HCT116 (cell line): ENCODE data around the gene PDE8A.

Experiments
- EZH2phosphoT487 ChIP-seq: fragments of 200-600 bp; IDR thresholded peaks from 2 replicates; pipeline ENCODE4 v1.6.1; 2018; ENCODE audit warnings: antibody characterized with exemption, borderline replicate concordance
- FOSL1 ChIP-seq: IDR thresholded peaks from 2 replicates; pipeline ENCODE4 v1.6.1; 2012; ENCODE audit warnings: low read depth
- POLR2A ChIP-seq: IDR thresholded peaks from 2 replicates; pipeline ENCODE4 v1.7.0; 2011; ENCODE audit warnings: borderline replicate concordance; ENCODE audit not compliant: insufficient read depth, insufficient read length; ENCODE audit errors: extremely low read depth
- POLR2AphosphoS5 ChIP-seq: IDR thresholded peaks from 2 replicates; pipeline ENCODE4 v1.6.1; 2011; ENCODE audit warnings: mild to moderate bottlenecking, low read depth, low read length, moderate library complexity
- RAD21 ChIP-seq: IDR thresholded peaks from 2 replicates; pipeline ENCODE4 v1.6.1; 2012; ENCODE audit warnings: low read depth, mild to moderate bottlenecking
- SIN3A ChIP-seq: IDR thresholded peaks from 2 replicates; pipeline ENCODE4 v1.6.1; 2012; ENCODE audit warnings: low read depth
- YY1 ChIP-seq: IDR thresholded peaks from 2 replicates; pipeline ENCODE4 v1.6.1; 2011; ENCODE audit warnings: low read length, low read depth, moderate library complexity, mild to moderate bottlenecking; ENCODE audit not compliant: insufficient replicate concordance; ENCODE audit errors: extremely low read depth
- ZNF274 ChIP-seq: fragments of 200-500 bp; sonication (Bioruptor generic); IDR thresholded peaks from 2 replicates; pipeline ENCODE4 v1.6.1; 2014; ENCODE audit warnings: mild to moderate bottlenecking, low read depth, low read length, inconsistent platforms
- TF ChIP-seq, protein P1 (sequence below): IDR thresholded peaks from 2 replicates; pipeline ENCODE4 v1.6.1; 2012
- TF ChIP-seq, protein P2 (sequence below), 3 experiments: fragments of 200-600 bp in 1 of 3; sonication (generic) in 1 of 3; IDR thresholded peaks in 2 of 3; conservative IDR thresholded peaks in 1 of 3; 2 replicates each; pipeline ENCODE4 v1.5.1; 2012 to 2017; ENCODE audit warnings: low read depth in 2 of 3, low read length in 2 of 3, antibody characterized with exemption in 1 of 3, borderline replicate concordance in 1 of 3, control low read depth in 1 of 3, mild to moderate bottlenecking in 1 of 3, mixed read lengths in 1 of 3, mixed run types in 1 of 3, moderate library complexity in 1 of 3; ENCODE audit not compliant: insufficient read depth in 1 of 3
- TF ChIP-seq, protein P3 (sequence below): IDR thresholded peaks from 2 replicates; pipeline ENCODE4 v1.6.1; 2011; ENCODE audit warnings: mild to moderate bottlenecking, low read length, moderate library complexity; ENCODE audit not compliant: insufficient replicate concordance; ENCODE audit errors: extremely low read depth

DNA sequence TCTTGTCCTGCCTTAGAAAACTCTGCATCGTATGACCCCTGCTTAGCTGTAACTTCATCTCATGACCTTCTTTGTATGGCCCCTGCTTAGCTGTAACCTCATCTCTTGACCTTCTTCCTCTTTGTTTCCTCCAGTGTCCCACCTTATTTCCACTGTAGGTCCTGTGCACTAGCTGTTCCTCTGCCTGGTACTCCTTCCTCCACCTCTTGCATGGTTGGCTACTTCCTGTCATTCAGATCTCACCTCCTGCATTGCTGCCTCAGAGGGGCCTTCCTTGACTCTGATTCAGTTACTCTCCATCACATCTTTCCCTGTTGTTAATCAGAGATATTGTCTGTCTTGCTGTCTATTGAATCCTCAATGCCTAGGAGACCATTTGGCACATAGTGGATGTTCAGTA is 63.2 kb downstream of the PDE8A start:
- TF ChIP-seq EZH2phosphoT487, result no peak
- TF ChIP-seq, protein P1, sequence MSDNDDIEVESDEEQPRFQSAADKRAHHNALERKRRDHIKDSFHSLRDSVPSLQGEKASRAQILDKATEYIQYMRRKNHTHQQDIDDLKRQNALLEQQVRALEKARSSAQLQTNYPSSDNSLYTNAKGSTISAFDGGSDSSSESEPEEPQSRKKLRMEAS, result no peak
- TF ChIP-seq RAD21, result no peak
- no peak for TF ChIP-seq POLR2AphosphoS5
- TF ChIP-seq, protein P2, sequence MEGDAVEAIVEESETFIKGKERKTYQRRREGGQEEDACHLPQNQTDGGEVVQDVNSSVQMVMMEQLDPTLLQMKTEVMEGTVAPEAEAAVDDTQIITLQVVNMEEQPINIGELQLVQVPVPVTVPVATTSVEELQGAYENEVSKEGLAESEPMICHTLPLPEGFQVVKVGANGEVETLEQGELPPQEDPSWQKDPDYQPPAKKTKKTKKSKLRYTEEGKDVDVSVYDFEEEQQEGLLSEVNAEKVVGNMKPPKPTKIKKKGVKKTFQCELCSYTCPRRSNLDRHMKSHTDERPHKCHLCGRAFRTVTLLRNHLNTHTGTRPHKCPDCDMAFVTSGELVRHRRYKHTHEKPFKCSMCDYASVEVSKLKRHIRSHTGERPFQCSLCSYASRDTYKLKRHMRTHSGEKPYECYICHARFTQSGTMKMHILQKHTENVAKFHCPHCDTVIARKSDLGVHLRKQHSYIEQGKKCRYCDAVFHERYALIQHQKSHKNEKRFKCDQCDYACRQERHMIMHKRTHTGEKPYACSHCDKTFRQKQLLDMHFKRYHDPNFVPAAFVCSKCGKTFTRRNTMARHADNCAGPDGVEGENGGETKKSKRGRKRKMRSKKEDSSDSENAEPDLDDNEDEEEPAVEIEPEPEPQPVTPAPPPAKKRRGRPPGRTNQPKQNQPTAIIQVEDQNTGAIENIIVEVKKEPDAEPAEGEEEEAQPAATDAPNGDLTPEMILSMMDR (IDR thresholded peaks at IDR 0.05 in 2 of 3, conservative IDR thresholded peaks at IDR 0.05 in 1 of 3; ENCODE audit: borderline replicate concordance in 1 of 3, insufficient read depth in 1 of 3, low read depth in 2 of 3, low read length in 2 of 3), result no peak
- TF ChIP-seq SIN3A, result no peak
- TF ChIP-seq, protein P3, sequence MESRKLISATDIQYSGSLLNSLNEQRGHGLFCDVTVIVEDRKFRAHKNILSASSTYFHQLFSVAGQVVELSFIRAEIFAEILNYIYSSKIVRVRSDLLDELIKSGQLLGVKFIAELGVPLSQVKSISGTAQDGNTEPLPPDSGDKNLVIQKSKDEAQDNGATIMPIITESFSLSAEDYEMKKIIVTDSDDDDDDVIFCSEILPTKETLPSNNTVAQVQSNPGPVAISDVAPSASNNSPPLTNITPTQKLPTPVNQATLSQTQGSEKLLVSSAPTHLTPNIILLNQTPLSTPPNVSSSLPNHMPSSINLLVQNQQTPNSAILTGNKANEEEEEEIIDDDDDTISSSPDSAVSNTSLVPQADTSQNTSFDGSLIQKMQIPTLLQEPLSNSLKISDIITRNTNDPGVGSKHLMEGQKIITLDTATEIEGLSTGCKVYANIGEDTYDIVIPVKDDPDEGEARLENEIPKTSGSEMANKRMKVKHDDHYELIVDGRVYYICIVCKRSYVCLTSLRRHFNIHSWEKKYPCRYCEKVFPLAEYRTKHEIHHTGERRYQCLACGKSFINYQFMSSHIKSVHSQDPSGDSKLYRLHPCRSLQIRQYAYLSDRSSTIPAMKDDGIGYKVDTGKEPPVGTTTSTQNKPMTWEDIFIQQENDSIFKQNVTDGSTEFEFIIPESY, result no peak
- no peak for TF ChIP-seq POLR2A
- no peak for TF ChIP-seq YY1
- TF ChIP-seq ZNF274, result no peak
- TF ChIP-seq FOSL1, result no peak
